IMR-90 (cell line): ENCODE results near the gene KRT6B. TPM values are rescaled to one million over a fixed set of nuclear protein-coding genes. Genes with fewer than 3 reads are reported as not detected.
"Not testable (repeated sequence)": the region's sequence is repeated elsewhere in the genome, so short reads cannot be mapped to it uniquely, and the experiment has no call there.

Source experiments
- ATAC-seq: fragments of 200-7000 bp; cut with Tn5 transposase; 2 replicates; pipeline ENCODE4 v1.9.1; 2020; ENCODE audit warnings: low read depth, mild to moderate bottlenecking, moderate library complexity
- BruUV-seq: library from RNA; stranded (reverse); fragments of 400-500 nt; replicated peaks from 2 replicates; lab custom pipeline; 2021; lab: Mats Ljungman, UMichigan
- CTCF ChIA-PET: fragments of 300-600 bp; formaldehyde crosslinking; extraction: SDS; loops from one replicate; lab custom pipeline; 2021; ENCODE audit warnings: antibody characterized with exemption; lab: Yijun Ruan, JAX
- POLR2A ChIA-PET: fragments of 300-600 bp; sonication (Branson Sonifier 250); formaldehyde crosslinking; loops from one replicate; lab custom pipeline; 2022; ENCODE audit warnings: antibody characterized with exemption; ENCODE audit not compliant: unreplicated experiment; lab: Charles Lee
- DNase-seq: peaks from one replicate; pipeline ENCODE4 v3.0.0; 2013
- H2AFZ ChIP-seq: replicated peaks from 2 replicates; pipeline ENCODE3; 2013; ENCODE audit warnings: low read length, mild to moderate bottlenecking; ENCODE audit not compliant: poor library complexity
- H2AK5ac ChIP-seq: 2 replicates; pipeline ENCODE4 v1.6.1; 2013; ENCODE audit warnings: low read depth, low read length, inconsistent platforms
- H2AK9ac ChIP-seq: replicated peaks from 2 replicates; pipeline ENCODE3; 2013; ENCODE audit warnings: mild to moderate bottlenecking, low read depth, low read length, moderate library complexity; ENCODE audit not compliant: poor library complexity
- H2BK120ac ChIP-seq: 2 replicates; pipeline ENCODE4 v1.6.1; 2013; ENCODE audit warnings: low read depth, low read length, inconsistent platforms
- H2BK15ac ChIP-seq: 3 replicates; pipeline ENCODE4 v1.6.1; 2013; ENCODE audit warnings: low read depth, low read length, inconsistent platforms
- H2BK20ac ChIP-seq: 2 replicates; pipeline ENCODE4 v1.6.1; 2013; ENCODE audit warnings: low read depth, mild to moderate bottlenecking, inconsistent platforms, low read length, moderate library complexity
- H2BK5ac ChIP-seq: 2 replicates; pipeline ENCODE4 v1.6.1; 2013; ENCODE audit warnings: mild to moderate bottlenecking, low read depth, low read length, inconsistent platforms; ENCODE audit not compliant: poor library complexity, severe bottlenecking
- H3K14ac ChIP-seq: replicated peaks from 2 replicates; pipeline ENCODE4 v1.6.1; 2013; ENCODE audit warnings: low read depth, low read length, inconsistent platforms
- H3K18ac ChIP-seq: 2 replicates; pipeline ENCODE4 v1.6.1; 2013; ENCODE audit warnings: low read depth, low read length, control low read depth
- H3K23ac ChIP-seq: 2 replicates; pipeline ENCODE4 v1.6.1; 2013; ENCODE audit warnings: low read depth, low read length, inconsistent platforms
- H3K27ac ChIP-seq: 2 replicates; pipeline ENCODE4 v1.5.1; 2013; ENCODE audit warnings: mild to moderate bottlenecking, control low read depth, low read length; ENCODE audit not compliant: insufficient read depth
- H3K27me3 ChIP-seq: 2 replicates; pipeline ENCODE4 v1.6.1; 2013; ENCODE audit warnings: low read length; ENCODE audit not compliant: control insufficient read depth, insufficient read depth
- H3K36me3 ChIP-seq: 2 replicates; pipeline ENCODE4 v1.6.1; 2013; ENCODE audit warnings: low read length, mixed read lengths; ENCODE audit not compliant: control insufficient read depth, insufficient read depth
- H3K4ac ChIP-seq: 2 replicates; pipeline ENCODE4 v1.6.1; 2013; ENCODE audit warnings: low read depth, low read length, inconsistent platforms
- H3K4me1 ChIP-seq: 2 replicates; pipeline ENCODE4 v1.6.1; 2013; ENCODE audit warnings: low read length, mixed read lengths; ENCODE audit not compliant: control insufficient read depth, insufficient read depth
- H3K4me2 ChIP-seq: 2 replicates; pipeline ENCODE4 v1.6.1; 2013; ENCODE audit warnings: low read depth, mild to moderate bottlenecking, control low read depth, low read length, moderate library complexity
- H3K4me3 ChIP-seq: 2 replicates; pipeline ENCODE4 v1.5.1; 2013; ENCODE audit warnings: low read depth, mild to moderate bottlenecking, control low read depth, low read length, moderate library complexity; ENCODE audit not compliant: insufficient read depth
- H3K56ac ChIP-seq: 2 replicates; pipeline ENCODE4 v1.6.1; 2013; ENCODE audit warnings: low read length, inconsistent platforms; ENCODE audit not compliant: insufficient read depth; ENCODE audit errors: extremely low read depth
- H3K79me1 ChIP-seq, 2 experiments: 2 replicates each; pipeline ENCODE4 v1.6.1; 2013; ENCODE audit warnings: low read length in 2 of 2, inconsistent platforms in 1 of 2, low read depth in 1 of 2
- H3K9ac ChIP-seq: 2 replicates; pipeline ENCODE4 v1.6.1; 2013; ENCODE audit warnings: low read depth, low read length, control low read depth
- H3K9me1 ChIP-seq: 2 replicates; pipeline ENCODE4 v1.6.1; 2013; ENCODE audit warnings: low read length, inconsistent platforms; ENCODE audit not compliant: insufficient read depth
- H3K9me3 ChIP-seq: 2 replicates; pipeline ENCODE4 v1.6.1; 2013; ENCODE audit warnings: low read length; ENCODE audit not compliant: control insufficient read depth, insufficient read depth
- H4K20me1 ChIP-seq: 2 replicates; pipeline ENCODE4 v1.6.1; 2013; ENCODE audit warnings: low read length, inconsistent platforms; ENCODE audit not compliant: insufficient read depth
- H4K5ac ChIP-seq: 2 replicates; pipeline ENCODE4 v1.6.1; 2013; ENCODE audit warnings: mild to moderate bottlenecking, low read depth, low read length, control low read depth
- H4K8ac ChIP-seq, 2 experiments: 2 replicates each; pipeline ENCODE4 v1.6.1; 2013; ENCODE audit warnings: low read depth in 2 of 2, low read length in 2 of 2, control low read depth in 1 of 2, inconsistent platforms in 1 of 2
- H4K91ac ChIP-seq: 2 replicates; pipeline ENCODE4 v1.6.1; 2013; ENCODE audit warnings: low read depth, low read length, inconsistent platforms; ENCODE audit not compliant: insufficient read depth
- CEBPB ChIP-seq: IDR thresholded peaks from 2 replicates; pipeline ENCODE4 v1.6.1; 2012; ENCODE audit warnings: low read depth, low read length, improper control_type of control experiment
- RCOR1 ChIP-seq: IDR thresholded peaks from 2 replicates; pipeline ENCODE4 v1.6.1; 2012; ENCODE audit warnings: mild to moderate bottlenecking, low read length, improper control_type of control experiment; ENCODE audit not compliant: insufficient replicate concordance
- WGBS, 2 experiments: methylation state at CpG; one replicate each; pipeline versions ENCODE4 v1.1.5 to v1.1.7; 2013; ENCODE audit warnings: missing lambda C conversion rate in 2 of 2; ENCODE audit not compliant: insufficient read length in 1 of 2; ENCODE audit errors: extremely low coverage in 2 of 2; 5-methylcytosine and 5-hydroxymethylcytosine counted together
- dilution Hi-C: fragments of 300-500 bp; cut with HindIII; formaldehyde crosslinking; loops from one replicate; pipeline ENCODE4 v1.14.3; 2018; ENCODE audit warnings: low sequenced_read_pairs; ENCODE audit not compliant: unreplicated experiment
- in situ Hi-C: fragments of 300-500 bp; cut with MboI; formaldehyde crosslinking; loops from 3 replicates; pipeline ENCODE4 v1.14.3; 2019; ENCODE audit warnings: low sequenced_read_pairs, inconsistent platforms, mixed read lengths
- intact Hi-C: fragments of 100-400 bp; cut with micrococcal nuclease; formaldehyde crosslinking; loops from 2 replicates; pipeline ENCODE4 v1.10.0; 2022
- polyA plus RNA-seq, 3 experiments: library from polyadenylated mRNA; depleted of rRNA; stranded (reverse); fragments of >200 nt; gene quantifications; 2 replicates each; pipeline ENCODE4 v1.2.3, GENCODE V29; 2012; ENCODE audit warnings: low replicate concordance in 1 of 3
- total RNA-seq: library from RNA; depleted of rRNA; stranded (reverse); fragments of >200 nt; gene quantifications from 2 replicates; pipeline ENCODE4 v1.2.3, GENCODE V29; 2012

Gene KRT6B
- total and polyA plus RNA-seq, 2 of the 4 experiments (the other 2 are of a cell fraction): not detected

- H3K18ac ChIP-seq: no peak overlapping the region
- ChIA-PET CTCF (no interaction called here), POLR2A (no interaction called here)
Measured at GRCh38 chr12:52488736-52489135, 36.8 kb upstream of the KRT6B start.

GRCh38 chr12:52487744-52488443 lies 35.9 kb upstream of the KRT6B start:
- POLR2A ChIA-PET, ATAC-seq, intact Hi-C loops, H3K27ac ChIP-seq, H2BK120ac ChIP-seq, H3K79me1 ChIP-seq, H4K91ac ChIP-seq, H2BK20ac ChIP-seq, H3K9me3 ChIP-seq, H4K20me1 ChIP-seq, H4K5ac ChIP-seq, H3K9ac ChIP-seq, H2AK5ac ChIP-seq, H3K36me3 ChIP-seq, H3K18ac ChIP-seq, CTCF ChIA-PET, H2BK5ac ChIP-seq, H3K9me1 ChIP-seq, H2AK9ac ChIP-seq, BruUV-seq, H2BK15ac ChIP-seq, H3K4me1 ChIP-seq, H2AFZ ChIP-seq, H3K14ac ChIP-seq, DNase-seq, H3K4ac ChIP-seq, H3K27me3 ChIP-seq, H3K4me2 ChIP-seq, dilution Hi-C loops, H3K23ac ChIP-seq, H4K8ac ChIP-seq, in situ Hi-C loops, H3K4me3 ChIP-seq, H3K56ac ChIP-seq: not testable (repeated sequence)
- WGBS, 2 experiments: no CpG with 5 or more reads among the region's 15 CpGs

More at GRCh38 chr12:52488736-52489135, 36.8 kb upstream of the KRT6B start:
- Histone ChIP-seq H4K8ac (no peak overlapping the region), H3K27ac (no peak overlapping the region), H3K4ac (no peak overlapping the region), H3K9me3 (no peaks in the 10 kb centered on the region), H2BK120ac (no peak overlapping the region), H3K23ac (no peak overlapping the region), H3K9me1 (no peaks in the 10 kb centered on the region), H4K20me1 (no peaks in the 10 kb centered on the region), H3K27me3 (peaks cover 9% of the 10 kb centered on the region), H2BK5ac (no peak overlapping the region), H3K4me3 (no peak overlapping the region), H3K4me1 (no peaks in the 10 kb centered on the region), H3K79me1 (no peaks in the 10 kb centered on the region), H4K91ac (no peak overlapping the region), H3K9ac (no peak overlapping the region), H2BK20ac (no peak overlapping the region), H3K56ac (no peak overlapping the region), H3K36me3 (no peaks in the 10 kb centered on the region), H2AK9ac (no peak overlapping the region), H3K4me2 (no peak overlapping the region), H2AK5ac (no peak overlapping the region), H3K14ac (no peak overlapping the region), H2BK15ac (no peak overlapping the region), H2AFZ (no peak overlapping the region), H4K5ac (no peak overlapping the region)
- ATAC-seq (no peak), DNase-seq (no peak)
- TF ChIP-seq CEBPB: no peak
- no peak for TF ChIP-seq RCOR1
- in situ Hi-C loops: no loop called here
- no TSS peak for BruUV-seq
- dilution Hi-C loops: no loop called here
- intact Hi-C loops: no loop called here
